ENCODE measurements around the gene S100A3.
"Not testable (repeated sequence)": the region's sequence is repeated elsewhere in the genome, so short reads cannot be mapped to it uniquely, and the experiment has no call there.

S100A3 gene

GRCh38 chr1:153548722-153549688, at the start of gene S100A3:
S100A3 (minus strand) TSS chr1:153549258; CDS start chr1:153548485, 773 bp downstream.
- no peak for DNase-seq (ENCODE audit: low read depth)

- no peak for DNase-seq (ENCODE audit: low read depth)
Measured at GRCh38 chr1:153598309-153599172, 49.5 kb upstream of the S100A3 start.

- DNase-seq (ENCODE audit: low read depth): no peak
Measured at GRCh38 chr1:153597206-153597605, 48.1 kb upstream of the S100A3 start.

- no peak for DNase-seq (ENCODE audit: low read depth)
Measured at GRCh38 chr1:153592748-153593147, 43.7 kb upstream of the S100A3 start.

- no peak for DNase-seq (ENCODE audit: low read depth)
Measured at GRCh38 chr1:153588482-153588881, 39.4 kb upstream of the S100A3 start.

GRCh38 chr1:153588033-153588432, 39.0 kb upstream of the S100A3 start:
- not testable (repeated sequence) for DNase-seq (ENCODE audit: low read depth)

GRCh38 chr1:153587314-153587713, 38.3 kb upstream of the S100A3 start:
- DNase-seq (ENCODE audit: low read depth): no peak

- no peak for DNase-seq (ENCODE audit: low read depth)
Measured at GRCh38 chr1:153586347-153586746, 37.3 kb upstream of the S100A3 start.

GRCh38 chr1:153585006-153585405, 35.9 kb upstream of the S100A3 start:
- no peak for DNase-seq (ENCODE audit: low read depth)

- no peak for DNase-seq (ENCODE audit: low read depth)
Measured at GRCh38 chr1:153583976-153584375, 34.9 kb upstream of the S100A3 start.

- not testable (repeated sequence) for DNase-seq (ENCODE audit: low read depth)
Measured at GRCh38 chr1:153583514-153583913, 34.5 kb upstream of the S100A3 start.

GRCh38 chr1:153582836-153583235, 33.8 kb upstream of the S100A3 start:
- DNase-seq (ENCODE audit: low read depth): not testable (repeated sequence)

- no peak for DNase-seq (ENCODE audit: low read depth)
Measured at GRCh38 chr1:153578936-153579335, 29.9 kb upstream of the S100A3 start.

- DNase-seq (ENCODE audit: low read depth): no peak
Measured at GRCh38 chr1:153578490-153578889, 29.4 kb upstream of the S100A3 start.

- no peak for DNase-seq (ENCODE audit: low read depth)
Measured at GRCh38 chr1:153577624-153578051, 28.6 kb upstream of the S100A3 start.

GRCh38 chr1:153577138-153577537, 28.1 kb upstream of the S100A3 start:
- no peak for DNase-seq (ENCODE audit: low read depth)

GRCh38 chr1:153575497-153575896, 26.4 kb upstream of the S100A3 start:
- DNase-seq (ENCODE audit: low read depth): not testable (repeated sequence)

GRCh38 chr1:153575081-153575491, 26.0 kb upstream of the S100A3 start:
- not testable (repeated sequence) for DNase-seq (ENCODE audit: low read depth)

- DNase-seq (ENCODE audit: low read depth): no peak
Measured at GRCh38 chr1:153573351-153573750, 24.3 kb upstream of the S100A3 start.

GRCh38 chr1:153572569-153573015, 23.5 kb upstream of the S100A3 start:
- peak; percentile 20 for DNase-seq (ENCODE audit: low read depth)

GRCh38 chr1:153571706-153572105, 22.6 kb upstream of the S100A3 start:
- DNase-seq (ENCODE audit: low read depth): no peak

- no peak for DNase-seq (ENCODE audit: low read depth)
Measured at GRCh38 chr1:153570874-153571273, 21.8 kb upstream of the S100A3 start.

All from CMK (cell line).